OCI-LY3 (cell line): Measurements from ENCODE around the gene NLRP3.

Experiments used
- H2AFZ ChIP-seq: fragments of 200-600, 300-600 bp; shearing (Covaris generic); 2 replicates; pipeline ENCODE4 v1.6.0; 2014; ENCODE audit warnings: antibody characterized with exemption, low read depth, low read length
- H3K27ac ChIP-seq: fragments of 200-600, 300-600 bp; sonication (generic); 2 replicates; pipeline ENCODE4 v1.5.1; 2014; ENCODE audit warnings: mild to moderate bottlenecking, low read length, moderate library complexity, mixed read lengths
- H3K27me3 ChIP-seq: fragments of 200-600, 300-600 bp; sonication (generic); 2 replicates; pipeline ENCODE4 v1.6.1; 2014; ENCODE audit warnings: low read depth, low read length, mixed read lengths
- H3K36me3 ChIP-seq: fragments of 200-600, 300-600 bp; sonication (generic); replicated peaks from 2 replicates; pipeline ENCODE3; 2014; ENCODE audit warnings: low read depth, low read length, mixed read lengths
- H3K4me1 ChIP-seq: fragments of 300-600, 200-600 bp; sonication (generic); 2 replicates; pipeline ENCODE4 v1.6.1; 2014; ENCODE audit warnings: low read length, mixed read lengths
- H3K4me2 ChIP-seq: fragments of 200-600, 300-600 bp; sonication (generic); 2 replicates; pipeline ENCODE4 v1.6.1; 2014; ENCODE audit warnings: low read length, mixed read lengths
- H3K4me3 ChIP-seq: fragments of 300-600, 200-600 bp; sonication (generic); 2 replicates; pipeline ENCODE4 v1.5.1; 2014; ENCODE audit warnings: antibody characterized with exemption, mild to moderate bottlenecking, low read length, moderate library complexity
- H3K79me2 ChIP-seq: fragments of 300-600, 200-600 bp; shearing (Covaris generic); 2 replicates; pipeline ENCODE4 v1.6.1; 2014; ENCODE audit warnings: mild to moderate bottlenecking, low read length, mixed read lengths
- H3K9ac ChIP-seq: fragments of 300-600, 200-600 bp; shearing (Covaris generic); 2 replicates; pipeline ENCODE4 v1.6.0; 2014; ENCODE audit warnings: mild to moderate bottlenecking, low read length, moderate library complexity
- H3K9me3 ChIP-seq: fragments of 200-600, 300-600 bp; shearing (Covaris generic); 2 replicates; pipeline ENCODE4 v1.6.1; 2014; ENCODE audit warnings: low read length, mixed read lengths; ENCODE audit not compliant: insufficient read depth
- H4K20me1 ChIP-seq: fragments of 200-600, 300-600 bp; sonication (generic); 2 replicates; pipeline ENCODE4 v1.6.1; 2016; ENCODE audit warnings: low read length, mixed read lengths; ENCODE audit not compliant: insufficient read depth
- EZH2phosphoT487 ChIP-seq: fragments of 200-600 bp; shearing (Covaris generic); IDR thresholded peaks from 2 replicates; pipeline ENCODE4 v1.6.1; 2018; ENCODE audit warnings: antibody characterized with exemption, mixed run types, low read depth
- TF ChIP-seq, protein P1 (sequence below): fragments of 200-600, 300-600 bp; sonication (generic); IDR thresholded peaks from 2 replicates; pipeline ENCODE4 v1.5.1; 2014; ENCODE audit warnings: antibody characterized with exemption, low read length, low read depth

Gene NLRP3

DNA sequence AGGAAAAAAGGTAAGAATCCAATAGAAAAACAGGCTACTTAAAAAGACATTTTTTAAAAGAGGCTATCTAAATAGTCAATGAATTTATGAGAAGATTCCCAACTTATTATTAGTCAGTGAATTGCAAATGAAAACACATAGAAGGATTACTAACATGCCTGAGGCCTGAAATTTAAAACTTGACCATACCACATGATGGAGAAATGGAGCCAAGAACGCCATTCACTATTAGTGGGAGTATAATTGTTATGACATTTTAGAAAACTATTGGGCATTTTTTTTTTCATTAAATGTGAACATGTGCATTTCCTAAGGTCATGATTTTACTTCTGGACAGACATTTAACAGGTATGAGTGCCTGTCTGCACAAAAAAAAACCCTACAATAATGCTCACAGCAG, 66.8 kb downstream of the NLRP3 start:
- no peak overlapping the region for H3K4me2 ChIP-seq
- peaks cover 44% of the 10 kb centered on the region for H3K4me1 ChIP-seq
- H2AFZ ChIP-seq: no peak overlapping the region
- TF ChIP-seq EZH2phosphoT487: no peak
- TF ChIP-seq, protein P1, sequence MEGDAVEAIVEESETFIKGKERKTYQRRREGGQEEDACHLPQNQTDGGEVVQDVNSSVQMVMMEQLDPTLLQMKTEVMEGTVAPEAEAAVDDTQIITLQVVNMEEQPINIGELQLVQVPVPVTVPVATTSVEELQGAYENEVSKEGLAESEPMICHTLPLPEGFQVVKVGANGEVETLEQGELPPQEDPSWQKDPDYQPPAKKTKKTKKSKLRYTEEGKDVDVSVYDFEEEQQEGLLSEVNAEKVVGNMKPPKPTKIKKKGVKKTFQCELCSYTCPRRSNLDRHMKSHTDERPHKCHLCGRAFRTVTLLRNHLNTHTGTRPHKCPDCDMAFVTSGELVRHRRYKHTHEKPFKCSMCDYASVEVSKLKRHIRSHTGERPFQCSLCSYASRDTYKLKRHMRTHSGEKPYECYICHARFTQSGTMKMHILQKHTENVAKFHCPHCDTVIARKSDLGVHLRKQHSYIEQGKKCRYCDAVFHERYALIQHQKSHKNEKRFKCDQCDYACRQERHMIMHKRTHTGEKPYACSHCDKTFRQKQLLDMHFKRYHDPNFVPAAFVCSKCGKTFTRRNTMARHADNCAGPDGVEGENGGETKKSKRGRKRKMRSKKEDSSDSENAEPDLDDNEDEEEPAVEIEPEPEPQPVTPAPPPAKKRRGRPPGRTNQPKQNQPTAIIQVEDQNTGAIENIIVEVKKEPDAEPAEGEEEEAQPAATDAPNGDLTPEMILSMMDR: no peak
- no peaks in the 10 kb centered on the region for H3K9me3 ChIP-seq
- H3K4me3 ChIP-seq: no peak overlapping the region
- H4K20me1 ChIP-seq: no peaks in the 10 kb centered on the region
- peaks cover under 1% of the 10 kb centered on the region; the same call in 1 of the 2 replicates for H3K27me3 ChIP-seq
- H3K79me2 ChIP-seq: no peaks in the 10 kb centered on the region
- no peaks in the 10 kb centered on the region for H3K36me3 ChIP-seq
- no peak overlapping the region for H3K27ac ChIP-seq
- no peak overlapping the region for H3K9ac ChIP-seq

- Histone ChIP-seq H3K27ac (no peak overlapping the region), H3K4me3 (no peak overlapping the region), H2AFZ (no peak overlapping the region), H3K9me3 (no peaks in the 10 kb centered on the region), H3K4me2 (peak overlapping the region; percentile 11; the same call in 1 of the 2 replicates), H4K20me1 (no peaks in the 10 kb centered on the region), H3K36me3 (no peaks in the 10 kb centered on the region), H3K9ac (0 out of 2 replicates have a peak overlapping the region, but pooled peaks have one; percentile 8), H3K79me2 (no peaks in the 10 kb centered on the region), H3K27me3 (peaks cover 35% of the 10 kb centered on the region), H3K4me1 (peaks cover 34% of the 10 kb centered on the region)
- TF ChIP-seq EZH2phosphoT487: no peak
- TF ChIP-seq, protein P1: peak; percentile 99
These were observed 71.1 kb downstream of the NLRP3 start for GRCh38 chr1:247487057-247487456.

GRCh38 chr1:247491328-247491727, 75.4 kb downstream of the NLRP3 start:
- H3K4me3 ChIP-seq: no peak overlapping the region
- no peaks in the 10 kb centered on the region for H3K9me3 ChIP-seq
- no peaks in the 10 kb centered on the region for H3K79me2 ChIP-seq
- H3K4me1 ChIP-seq: peaks cover 34% of the 10 kb centered on the region
- peaks cover 43% of the 10 kb centered on the region for H3K27me3 ChIP-seq
- H3K9ac ChIP-seq: no peak overlapping the region
- H3K36me3 ChIP-seq: no peaks in the 10 kb centered on the region
- H2AFZ ChIP-seq: no peak overlapping the region
- no peak for TF ChIP-seq EZH2phosphoT487
- TF ChIP-seq, protein P1: no peak
- H3K4me2 ChIP-seq: no peak overlapping the region
- no peak overlapping the region for H3K27ac ChIP-seq
- no peaks in the 10 kb centered on the region for H4K20me1 ChIP-seq

DNA sequence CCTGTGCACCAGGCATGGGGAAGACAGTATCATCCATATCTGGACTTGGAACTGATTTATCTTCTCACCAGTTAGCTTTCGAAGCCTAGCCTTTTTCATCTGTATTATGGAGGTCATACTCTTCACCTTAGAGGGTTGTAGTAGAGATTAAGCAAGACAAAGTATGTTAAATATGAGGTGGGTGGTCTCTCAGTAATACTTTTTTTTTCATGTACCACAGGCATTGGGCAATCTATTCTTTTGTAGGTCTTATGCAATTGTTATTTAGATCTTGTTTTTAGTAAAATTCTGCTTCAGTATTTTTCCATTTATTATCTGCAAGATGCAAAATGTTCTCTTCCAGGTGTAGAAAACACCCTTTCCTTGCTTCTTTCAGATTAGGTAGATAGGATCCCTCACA, 77.1 kb downstream of the NLRP3 start:
- peaks cover 39% of the 10 kb centered on the region for H3K27me3 ChIP-seq
- no peak for TF ChIP-seq EZH2phosphoT487
- TF ChIP-seq, protein P1: no peak
- no peak overlapping the region for H3K27ac ChIP-seq
- no peak overlapping the region for H3K9ac ChIP-seq
- H3K79me2 ChIP-seq: no peaks in the 10 kb centered on the region
- no peak overlapping the region for H3K4me2 ChIP-seq
- H4K20me1 ChIP-seq: no peaks in the 10 kb centered on the region
- no peaks in the 10 kb centered on the region for H3K36me3 ChIP-seq
- H3K9me3 ChIP-seq: no peaks in the 10 kb centered on the region
- peaks cover 25% of the 10 kb centered on the region for H3K4me1 ChIP-seq
- H3K4me3 ChIP-seq: no peak overlapping the region
- no peak overlapping the region for H2AFZ ChIP-seq
